ENCODE data around the gene INS. TPM values are rescaled to one million over a fixed set of nuclear protein-coding genes. Genes with fewer than 3 reads are reported as not detected.

INS gene
- total and polyA plus RNA-seq, 11 donors = 0.67 to 1.8 TPM; not detected in 9

- H3K9me3 ChIP-seq = no peaks in the 10 kb centered on the region
- TF ChIP-seq POLR2A (IDR thresholded peaks at IDR 0.05) = no peak
- no peak for TF ChIP-seq CTCF (IDR thresholded peaks at IDR 0.05)
- no peak overlapping the region for H3K27ac ChIP-seq
- no peak for ATAC-seq
- 89 to 91% (median 90%) methylated on average over 7 of the region's 7 CpGs for WGBS, 4 donors
- H3K27me3 ChIP-seq = peaks cover 0 to 21% (median 6%) of the 10 kb centered on the region in 9 donors
- H3K4me3 ChIP-seq = no peak overlapping the region
- DNase-seq = peak in 1 of 5 donors; percentile 51
- H3K4me1 ChIP-seq = no peaks in the 10 kb centered on the region
- no peaks in the 10 kb centered on the region for H3K36me3 ChIP-seq
- intact Hi-C loops (cut with DNase I) = loop anchor here in 2 of 10 donors (5.0 kb wide), 2 partner anchors 36 to 51 kb away; no protein-coding TSS in a partner anchor
Measured at GRCh38 chr11:2123628-2123960, 37.4 kb downstream of the INS start.

- Histone ChIP-seq H3K36me3 (no peaks in the 10 kb centered on the region), H3K4me1 (no peaks in the 10 kb centered on the region), H3K27ac (no peak overlapping the region), H3K27me3 (peaks cover 0 to 21% (median 6%) of the 10 kb centered on the region in 9 donors), H3K9me3 (no peaks in the 10 kb centered on the region), H3K4me3 (no peak overlapping the region)
- peak in 2 of 5 donors; percentile 16 to 42 for DNase-seq
- no peak for ATAC-seq
- no peak for TF ChIP-seq CTCF (IDR thresholded peaks at IDR 0.05)
- no peak for TF ChIP-seq POLR2A (IDR thresholded peaks at IDR 0.05)
- 80 to 84% (median 83%) methylated on average over 9 to 13 of the region's 13 CpGs for WGBS, 4 donors
- intact Hi-C loops (cut with DNase I) = loop anchor here in 2 of 10 donors (5.0 kb wide), 2 partner anchors 36 to 51 kb away; no protein-coding TSS in a partner anchor
Measured at GRCh38 chr11:2122907-2123627, 37.9 kb downstream of the INS start.

GRCh38 chr11:2122222-2122906 lies 38.6 kb downstream of the INS start:
- 67 to 81% (median 69%) methylated on average over 17 to 19 of the region's 19 CpGs for WGBS, 4 donors
- H3K27me3 ChIP-seq = peaks cover 0 to 21% (median 6%) of the 10 kb centered on the region in 9 donors
- ATAC-seq (peak in 1 of 4 donors; percentile 20), DNase-seq (peak in 2 of 5 donors; percentile 16 to 41)
- no peaks in the 10 kb centered on the region for H3K36me3 ChIP-seq
- H3K4me3 ChIP-seq = no peak overlapping the region
- no peak for TF ChIP-seq POLR2A (IDR thresholded peaks at IDR 0.05)
- no peak for TF ChIP-seq CTCF (IDR thresholded peaks at IDR 0.05)
- H3K9me3 ChIP-seq = peaks cover 0 to 2% (median 0%) of the 10 kb centered on the region in 12 donors
- no peaks in the 10 kb centered on the region for H3K4me1 ChIP-seq
- H3K27ac ChIP-seq = no peak overlapping the region
- intact Hi-C loops (cut with DNase I) = loop anchor here in 2 of 10 donors (5.0 kb wide), 2 partner anchors 35 to 50 kb away; no protein-coding TSS in a partner anchor
